T-helper 1 cell (primary cell): ENCODE results near the gene ALG1.
"Not testable (repeated sequence)": the region's sequence is repeated elsewhere in the genome, so short reads cannot be mapped to it uniquely, and the experiment has no call there.

Experiments used
- DNase-seq, 5 donors: peaks; one replicate each; pipeline ENCODE4 v3.0.0-alpha.2; 2012 to 2020

The ALG1 gene

GRCh38 chr16:5103296-5104032 lies 31.8 kb downstream of the ALG1 start:
- DNase-seq = not testable (repeated sequence)

- not testable (repeated sequence) for DNase-seq
These were observed 33.4 kb downstream of the ALG1 start for GRCh38 chr16:5105039-5105438.

- no peak for DNase-seq
These were observed 37.0 kb downstream of the ALG1 start for GRCh38 chr16:5108505-5109158.

GRCh38 chr16:5110933-5111332 lies 39.3 kb downstream of the ALG1 start:
- not testable (repeated sequence) for DNase-seq

GRCh38 chr16:5116780-5117295 lies 45.2 kb downstream of the ALG1 start:
- not testable (repeated sequence) for DNase-seq

GRCh38 chr16:5117300-5118087 lies 45.9 kb downstream of the ALG1 start:
- peak in 3 of 5 donors; percentile 25 to 39 (median 29) for DNase-seq

- not testable (repeated sequence) for DNase-seq
These were observed 59.9 kb downstream of the ALG1 start for GRCh38 chr16:5131467-5132004.

GRCh38 chr16:5132915-5133600 lies 61.4 kb downstream of the ALG1 start:
- DNase-seq = not testable (repeated sequence)

- DNase-seq = not testable (repeated sequence)
These were observed 63.3 kb downstream of the ALG1 start for GRCh38 chr16:5134739-5135452.
